LHCN-M2 (cell line): ENCODE data around the gene UTS2R. TPM values are rescaled to one million over a fixed set of nuclear protein-coding genes. Genes with fewer than 3 reads are reported as not detected.
"Not testable (repeated sequence)": the region's sequence is repeated elsewhere in the genome, so short reads cannot be mapped to it uniquely, and the experiment has no call there.

Experiments used
- DNase-seq: peaks from one replicate; pipeline ENCODE4 v3.0.0-alpha.2; 2012; ENCODE audit warnings: low read depth
- total RNA-seq: library from RNA; depleted of rRNA; stranded (reverse); fragments of >200 nt; gene quantifications from 2 replicates; pipeline ENCODE4 v1.2.3, GENCODE V29; 2014

The UTS2R gene
- total RNA-seq, 1 experiment from 2014 or later = 0.11 TPM

GRCh38 chr17:82353484-82353883 lies 18.1 kb upstream of the UTS2R start:
- no peak for DNase-seq

DNA sequence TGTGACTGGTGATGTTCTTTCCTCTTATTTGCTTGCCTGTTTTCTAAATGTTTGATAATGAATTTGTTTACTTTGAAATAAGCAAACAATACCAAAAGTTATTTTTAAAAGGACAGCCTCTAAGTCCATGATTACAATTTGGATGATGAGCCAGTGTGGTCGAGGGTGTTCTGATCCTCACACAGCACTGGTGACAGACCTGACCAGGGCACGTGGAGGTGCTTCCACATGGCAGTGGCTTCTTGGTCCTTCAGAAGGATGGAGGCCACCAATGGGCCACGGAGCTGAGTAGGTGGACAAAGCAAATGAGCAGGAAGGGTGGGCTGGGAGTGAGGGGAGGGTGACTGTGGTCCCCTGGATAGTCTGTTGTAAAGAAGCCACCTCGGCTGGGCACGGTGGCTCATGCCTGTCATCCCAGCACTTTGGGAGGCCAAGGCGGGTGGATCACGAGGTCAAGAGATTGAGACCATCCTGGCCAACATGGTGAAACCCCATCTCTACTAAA lies 16.7 kb upstream of the UTS2R start:
- no peak for DNase-seq

GRCh38 chr17:82355770-82356427 lies 15.7 kb upstream of the UTS2R start:
- DNase-seq = no peak

DNA sequence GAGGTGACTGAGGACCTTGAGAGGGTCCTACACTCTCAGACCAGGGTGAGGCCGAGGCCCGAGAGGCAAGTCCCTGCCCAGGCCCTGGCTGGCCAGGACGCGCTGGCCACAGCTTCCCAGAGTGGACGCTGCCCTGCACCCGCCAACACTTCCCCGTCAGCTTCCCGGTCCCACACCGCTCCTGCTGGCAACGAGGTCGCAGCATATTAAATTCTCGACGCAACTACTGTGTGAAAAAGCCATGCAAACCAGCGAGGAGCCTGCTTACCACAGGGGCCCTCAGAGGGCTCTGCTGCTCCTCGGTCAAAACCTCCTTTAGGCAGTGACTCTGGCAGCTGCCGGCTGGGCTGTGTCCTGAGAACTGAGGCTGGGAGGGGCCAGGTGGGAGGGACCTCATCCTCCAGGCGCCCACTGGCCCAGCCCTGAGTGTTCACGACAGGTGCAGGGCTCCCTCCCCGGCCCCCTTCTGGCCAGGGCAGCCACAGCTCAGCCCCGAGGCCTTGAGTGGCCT lies 14.7 kb upstream of the UTS2R start:
- DNase-seq = peak; percentile 39

DNA sequence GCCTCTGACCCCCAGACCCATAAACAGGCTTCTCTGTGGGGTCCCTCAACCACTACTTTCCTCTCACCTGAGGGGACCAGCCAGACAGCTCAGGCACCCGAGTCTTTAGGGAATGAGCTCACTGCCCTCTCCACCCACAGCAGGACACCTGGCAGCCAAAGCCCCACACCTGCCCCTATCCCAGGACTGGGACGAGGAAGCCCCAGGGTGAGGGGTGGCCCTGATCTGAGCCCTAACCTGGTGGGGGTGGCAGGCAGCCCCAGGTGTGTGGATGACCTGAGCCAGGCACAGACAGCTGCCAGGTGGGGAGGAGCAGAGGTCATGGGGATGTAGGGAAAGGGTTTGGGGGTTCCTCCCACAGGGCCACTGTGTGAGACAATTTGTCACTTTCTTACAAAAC lies 14.2 kb upstream of the UTS2R start:
- DNase-seq = no peak

- DNase-seq = no peak
These were observed 12.9 kb upstream of the UTS2R start, which contains the start of gene TEX19 for GRCh38 chr17:82358465-82359350. TSS of gene TEX19 (plus strand) at chr17:82359247. CDS start at chr17:82362151, 2,904 bp downstream.

DNA sequence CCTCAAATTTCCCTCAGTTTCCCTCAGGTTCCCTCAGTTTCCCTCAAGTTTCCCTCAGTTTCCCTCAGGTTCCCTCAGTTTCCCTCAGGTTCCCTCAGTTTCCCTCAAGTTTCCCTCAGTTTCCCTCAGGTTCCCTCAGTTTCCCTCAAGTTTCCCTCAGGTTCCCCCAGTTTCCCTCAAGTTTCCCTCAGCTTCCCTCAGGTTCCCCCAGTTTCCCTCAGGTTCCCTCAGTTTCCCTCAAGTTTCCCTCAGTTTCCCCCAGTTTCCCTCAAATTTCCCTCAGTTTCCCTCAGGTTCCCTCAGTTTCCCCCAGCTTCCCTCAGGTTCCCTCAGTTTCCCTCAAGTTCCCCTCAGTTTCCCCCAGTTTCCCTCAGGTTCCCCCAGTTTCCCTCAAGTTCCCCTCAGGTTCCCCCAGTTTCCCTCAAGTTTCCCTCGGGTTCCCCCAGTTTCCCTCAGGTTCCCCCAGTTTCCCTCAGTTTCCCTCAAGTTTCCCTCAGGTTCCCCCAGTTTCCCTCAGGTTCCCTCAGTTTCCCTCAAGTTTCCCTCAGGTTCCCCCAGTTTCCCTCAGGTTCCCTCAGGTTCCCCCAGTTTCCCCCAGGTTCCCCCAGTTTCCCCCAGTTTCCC lies 12.0 kb upstream of the UTS2R start:
- not testable (repeated sequence) for DNase-seq

- no peak for DNase-seq
These were observed 9.5 kb upstream of the UTS2R start for GRCh38 chr17:82361885-82362633.

- DNase-seq = no peak
These were observed 5.8 kb upstream of the UTS2R start for GRCh38 chr17:82365606-82366295.

DNA sequence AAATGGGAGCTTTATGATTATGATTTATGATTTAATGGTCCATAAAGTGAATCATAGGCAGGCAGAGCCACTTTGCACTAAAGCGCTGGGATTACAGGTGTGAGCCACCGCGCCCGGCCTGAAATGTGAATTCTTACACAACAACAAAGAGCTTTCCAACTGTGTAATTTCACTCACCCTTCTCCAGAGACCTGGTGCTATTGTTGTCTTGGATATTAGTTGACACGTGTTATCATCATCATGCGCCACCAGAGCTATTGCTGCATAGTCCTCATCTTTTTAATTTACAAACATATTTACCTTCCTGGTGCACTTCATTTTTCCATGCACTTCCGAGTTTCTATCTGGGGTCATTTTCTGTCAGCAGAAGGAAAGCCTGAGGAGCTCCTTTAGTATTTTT lies 4.8 kb upstream of the UTS2R start:
- no peak for DNase-seq

- no peak for DNase-seq
These were observed 3.6 kb upstream of the UTS2R start for GRCh38 chr17:82367724-82368524.

DNA sequence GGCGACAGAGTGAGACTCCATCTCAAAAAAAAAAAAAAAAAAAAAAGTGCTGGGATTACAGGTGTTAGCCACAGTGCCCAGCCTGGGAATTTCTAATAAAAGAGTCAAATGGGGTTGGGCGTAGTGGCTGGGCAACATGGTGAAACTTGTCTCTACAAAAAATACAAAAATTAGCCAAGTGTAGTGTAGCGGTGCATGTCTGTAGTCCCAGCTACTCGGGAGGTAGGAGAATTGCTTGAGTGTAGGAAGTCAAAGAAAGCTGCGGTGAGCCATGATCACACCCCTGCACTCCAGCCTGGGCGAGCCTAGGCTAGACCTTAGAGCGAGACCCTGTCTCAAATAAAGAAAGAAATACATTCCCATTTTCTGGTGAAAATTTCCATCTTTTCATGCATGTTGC lies 2.4 kb upstream of the UTS2R start:
- DNase-seq = no peak

DNA sequence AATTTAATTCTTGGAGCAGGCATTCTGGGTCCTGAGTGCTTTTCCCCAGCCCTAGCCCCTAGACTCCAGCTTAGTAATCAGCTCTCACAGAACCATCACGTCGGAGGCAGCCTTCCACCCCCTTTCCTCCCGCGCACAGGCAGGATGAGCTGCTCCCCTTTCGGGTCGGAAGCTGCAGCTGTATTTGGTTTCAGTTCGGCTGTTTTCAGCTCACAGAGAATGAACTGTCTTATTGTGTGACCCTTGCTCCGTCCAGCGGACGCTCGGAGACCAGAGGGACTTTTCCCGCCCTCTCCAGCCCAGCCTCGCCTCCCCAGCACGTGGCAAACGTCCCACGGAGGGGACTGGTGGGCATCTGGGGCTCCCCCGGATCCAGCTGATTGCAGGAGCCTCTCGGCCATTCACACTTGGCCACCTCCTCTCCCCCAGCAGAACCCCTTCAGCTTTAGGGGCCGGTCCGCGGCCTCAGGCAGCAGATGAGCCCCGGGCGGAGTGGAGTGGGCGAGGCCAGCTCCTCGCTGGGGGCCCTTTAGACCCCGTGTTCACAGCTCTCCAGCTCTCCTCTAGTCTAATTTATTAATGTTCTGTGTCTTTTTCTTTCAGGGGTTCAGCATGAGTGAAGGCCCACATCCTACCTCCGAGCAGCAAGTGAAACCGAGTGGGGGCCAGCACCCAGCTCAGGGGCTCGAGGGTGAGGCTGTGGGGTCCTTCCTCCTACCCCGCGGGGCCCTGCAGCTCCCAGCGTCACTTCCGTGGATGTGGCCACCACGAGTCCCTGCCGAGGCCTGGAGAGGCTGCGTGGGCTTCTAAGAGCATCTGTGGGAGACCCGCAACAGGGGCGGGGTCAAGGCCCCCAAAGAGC lies 863 bp upstream of the UTS2R start:
- DNase-seq = no peak

- DNase-seq = no peak
These were observed 895 bp downstream of the UTS2R start for GRCh38 chr17:82372249-82373071.

DNA sequence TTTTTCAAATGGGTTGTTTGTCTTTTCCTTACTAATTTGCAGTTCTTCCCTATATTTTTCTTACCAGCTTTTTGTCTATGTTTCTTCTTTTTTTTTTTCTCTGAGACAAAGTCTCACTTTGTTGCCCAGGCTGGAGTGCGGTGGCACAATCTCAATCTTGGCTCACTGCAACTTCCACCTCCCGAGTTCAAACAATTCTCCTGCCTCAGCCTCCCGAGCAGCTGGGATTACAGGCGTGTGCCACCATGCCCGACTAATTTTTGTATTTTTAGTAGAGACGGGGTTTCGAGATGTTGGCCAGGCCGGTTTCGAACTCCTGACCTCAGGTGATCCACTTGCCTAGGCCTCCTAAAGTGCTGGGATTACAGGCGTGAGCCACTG lies 1.5 kb downstream of the UTS2R start:
- not testable (repeated sequence) for DNase-seq

GRCh38 chr17:82373731-82374625 lies 2.4 kb downstream of the UTS2R start:
- DNase-seq = no peak
